Endometrial microvascular endothelial cells (primary cell): Measurements from ENCODE around the gene ZCCHC17. TPM values are rescaled to one million over a fixed set of nuclear protein-coding genes. Genes with fewer than 3 reads are reported as not detected.

Experiments used
- in situ Hi-C: cut with HindIII; loops from 2 replicates; pipeline ENCODE4 v1.10.0; 2017; ENCODE audit warnings: low sequenced_read_pairs, low pct_unique_long_range_greater_than_20kb; ENCODE audit errors: inconsistent ontology term
- total RNA-seq: library from RNA; depleted of rRNA; stranded (reverse); fragments of >200 nt; gene quantifications from one replicate; pipeline ENCODE4 v1.2.3, GENCODE V29; 2015; ENCODE audit errors: inconsistent ontology term

ZCCHC17 gene
- total RNA-seq, 1 donor from 2014 or later = 31.9 TPM

DNA sequence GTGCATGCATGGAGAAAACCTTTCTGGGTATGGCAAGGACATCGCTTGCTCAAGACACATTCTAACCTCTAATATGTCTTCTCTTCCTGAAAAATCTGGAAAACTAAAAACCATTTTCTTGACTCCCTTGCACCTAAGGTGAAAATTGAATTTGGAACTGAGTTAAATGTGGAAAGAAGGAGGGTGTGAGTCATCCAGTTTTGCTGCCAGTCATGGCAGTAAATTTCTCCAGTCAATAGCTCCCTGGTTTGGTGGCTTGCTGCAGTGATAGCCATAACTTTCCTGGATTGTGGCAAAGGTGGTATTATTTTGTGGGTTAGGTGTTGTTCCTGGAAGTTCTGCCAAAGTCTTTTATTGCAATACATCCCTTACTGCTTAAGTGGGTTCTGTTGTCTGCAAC is 2.5 kb downstream of the ZCCHC17 start:
- in situ Hi-C loops = no loop called here

DNA sequence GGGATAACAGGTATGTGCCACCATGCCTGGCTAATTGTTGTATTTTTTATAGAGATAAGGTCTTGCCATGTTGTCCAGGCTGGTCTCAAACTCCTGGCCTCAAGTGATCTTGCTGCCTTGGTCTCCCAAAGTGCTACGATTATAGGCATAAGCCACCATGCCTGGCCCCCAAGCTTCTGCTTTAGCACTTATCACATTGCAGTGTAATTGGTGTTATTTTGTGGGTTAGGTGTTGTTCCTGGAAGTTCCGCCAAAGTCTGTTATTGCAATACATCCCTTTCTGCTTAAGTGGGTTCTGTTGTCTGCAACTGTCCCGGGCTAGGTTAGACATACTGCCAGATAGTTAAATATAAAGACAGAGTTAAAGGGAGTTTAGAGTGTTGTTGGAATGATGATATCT is 3.4 kb downstream of the ZCCHC17 start:
- in situ Hi-C loops = no loop called here

DNA sequence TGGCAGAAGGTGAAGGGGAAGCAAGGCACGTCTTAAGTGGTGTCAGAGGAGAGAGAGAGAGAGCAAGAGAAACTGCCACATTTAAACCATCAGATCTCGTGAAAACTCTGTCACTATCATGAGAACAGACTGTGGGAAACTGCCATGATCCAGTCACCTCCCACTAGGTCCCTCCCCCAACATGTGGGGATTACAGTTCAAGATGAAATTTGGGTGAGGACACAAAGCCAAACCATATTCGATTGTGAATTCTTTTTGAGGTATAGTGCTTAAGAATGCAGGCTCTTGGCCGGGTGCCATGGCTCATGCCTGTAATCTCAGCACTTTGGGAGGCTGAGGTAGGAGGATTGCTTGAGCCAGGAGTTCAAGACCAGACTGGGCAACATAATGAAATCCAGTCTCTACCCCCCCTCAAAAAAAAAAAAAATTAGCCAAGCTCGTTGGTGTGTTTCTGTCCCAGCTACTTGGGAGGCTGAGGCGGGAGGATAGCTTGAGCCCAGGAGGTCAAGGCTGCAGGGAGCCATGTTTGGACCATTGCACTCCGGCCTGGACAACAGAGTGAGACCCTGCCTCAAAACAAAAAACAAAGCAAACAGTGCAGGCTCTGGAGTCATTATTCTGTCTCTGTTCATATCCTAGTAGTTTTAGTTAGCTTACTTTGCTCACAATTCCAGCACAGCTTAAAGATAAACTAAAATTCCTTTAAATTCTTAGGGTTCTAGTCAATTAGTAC is 6.0 kb downstream of the ZCCHC17 start:
- in situ Hi-C loops = no loop called here

DNA sequence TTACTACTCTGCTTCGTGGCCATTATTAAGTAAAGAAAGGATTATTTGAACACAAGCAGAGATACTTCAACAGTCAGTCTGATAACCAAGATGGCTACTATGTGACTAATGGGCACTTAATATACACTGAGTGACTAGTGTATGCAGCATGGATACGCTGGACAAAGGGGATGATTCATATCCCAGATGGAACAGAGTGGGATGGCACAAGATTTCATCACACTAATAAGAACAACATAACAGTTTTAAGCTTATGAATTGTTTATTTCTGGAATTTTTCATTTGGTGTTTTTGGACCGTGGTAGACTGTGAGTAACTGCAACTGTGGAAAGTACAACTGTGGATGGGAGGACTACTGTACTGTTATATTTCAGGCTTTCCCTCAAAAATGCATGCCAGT is 9.4 kb downstream of the ZCCHC17 start:
- in situ Hi-C loops = no loop called here

- in situ Hi-C loops = no loop called here
These were observed 11.2 kb downstream of the ZCCHC17 start for GRCh38 chr1:31308036-31308435.

GRCh38 chr1:31310198-31310597 is 13.4 kb downstream of the ZCCHC17 start:
- in situ Hi-C loops = no loop called here

GRCh38 chr1:31315902-31316301 is 19.1 kb downstream of the ZCCHC17 start:
- in situ Hi-C loops = no loop called here

GRCh38 chr1:31318146-31318545 is 21.3 kb downstream of the ZCCHC17 start:
- in situ Hi-C loops = no loop called here

GRCh38 chr1:31324093-31324492 is 27.3 kb downstream of the ZCCHC17 start:
- in situ Hi-C loops = no loop called here

DNA sequence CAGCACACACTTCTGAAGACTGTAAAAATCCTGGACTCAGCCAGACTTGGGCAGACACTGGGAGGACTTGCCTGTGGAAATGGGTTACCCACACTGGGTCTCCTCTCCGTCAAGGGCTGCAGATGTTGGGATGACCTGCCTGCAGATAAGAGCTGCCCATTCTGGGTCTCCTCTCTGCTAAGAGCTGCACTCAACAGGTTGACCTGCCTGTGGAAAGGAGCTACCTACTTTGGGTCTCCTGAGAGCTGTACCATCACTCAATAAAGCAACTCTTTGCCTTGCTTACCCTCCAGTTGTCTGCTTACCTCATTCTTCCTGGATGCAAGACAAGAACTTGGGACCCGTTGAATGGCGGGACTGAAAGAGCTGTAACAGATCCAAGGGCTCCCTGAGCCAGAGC is 28.2 kb downstream of the ZCCHC17 start:
- in situ Hi-C loops = no loop called here

DNA sequence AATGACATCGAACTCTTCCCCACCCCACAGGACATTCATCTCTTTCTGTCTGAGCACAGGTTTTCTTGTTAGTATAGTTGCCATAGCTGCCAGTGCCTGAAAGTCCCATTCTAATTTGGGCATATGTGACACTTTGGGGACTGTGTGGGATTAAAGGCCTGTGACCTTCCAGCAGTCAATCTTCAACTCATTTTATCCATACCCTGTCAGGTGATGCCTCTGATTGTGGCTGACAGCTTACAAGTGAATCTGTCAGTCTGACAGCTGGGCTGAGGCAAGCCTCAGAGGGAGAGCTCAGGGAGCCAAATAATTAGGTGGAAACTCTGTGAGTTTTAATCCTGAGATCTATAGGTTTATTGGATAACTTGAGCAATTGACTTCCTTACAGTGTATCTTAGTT is 29.6 kb downstream of the ZCCHC17 start:
- in situ Hi-C loops = no loop called here

GRCh38 chr1:31327381-31327780 is 30.5 kb downstream of the ZCCHC17 start:
- in situ Hi-C loops = no loop called here

DNA sequence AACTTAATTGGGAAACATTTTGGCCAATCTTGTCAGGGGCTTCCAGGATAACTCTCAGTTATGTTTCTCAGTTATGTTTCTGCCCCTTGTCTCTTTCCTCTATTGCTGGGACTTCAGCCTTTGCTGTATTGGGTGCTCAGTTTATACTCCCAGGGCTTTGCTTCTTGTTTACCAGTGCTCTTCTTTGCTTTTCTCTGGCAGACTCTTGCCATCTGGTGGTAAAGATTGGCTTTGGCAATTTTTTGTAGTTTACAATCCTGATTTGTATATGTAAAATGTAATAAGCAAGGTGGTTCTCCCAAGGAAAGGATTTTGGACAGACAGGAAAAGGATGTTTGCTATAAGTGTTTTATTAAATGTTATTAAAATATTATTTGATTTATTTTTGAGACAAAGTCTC is 38.2 kb downstream of the ZCCHC17 start:
- in situ Hi-C loops = no loop called here

- in situ Hi-C loops = no loop called here
These were observed 40.0 kb downstream of the ZCCHC17 start for GRCh38 chr1:31336687-31337467.

GRCh38 chr1:31344503-31344902 is 47.7 kb downstream of the ZCCHC17 start:
- in situ Hi-C loops = no loop called here

- in situ Hi-C loops = no loop called here
These were observed 48.8 kb downstream of the ZCCHC17 start for GRCh38 chr1:31345635-31346034.

DNA sequence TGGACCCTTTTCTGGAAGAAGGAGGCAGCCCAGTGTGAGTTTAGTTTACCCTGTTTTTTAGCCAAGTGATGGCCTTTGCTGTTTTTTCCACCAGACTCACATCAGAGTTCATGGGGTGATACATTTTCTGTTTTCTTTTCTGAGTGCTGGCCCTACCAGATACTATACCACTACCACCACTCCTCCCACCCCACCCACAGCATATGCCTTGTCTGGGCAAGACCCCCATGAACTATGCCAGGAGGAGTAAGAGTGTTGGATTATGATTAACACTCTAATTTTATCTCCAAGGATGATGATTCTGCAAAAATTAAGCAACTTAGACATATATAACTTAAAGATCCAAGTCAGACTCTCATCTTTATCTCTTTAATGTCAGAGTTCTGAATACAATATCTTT is 50.0 kb downstream of the ZCCHC17 start:
- in situ Hi-C loops = no loop called here

- in situ Hi-C loops = no loop called here
These were observed 51.6 kb downstream of the ZCCHC17 start for GRCh38 chr1:31348449-31348848.

DNA sequence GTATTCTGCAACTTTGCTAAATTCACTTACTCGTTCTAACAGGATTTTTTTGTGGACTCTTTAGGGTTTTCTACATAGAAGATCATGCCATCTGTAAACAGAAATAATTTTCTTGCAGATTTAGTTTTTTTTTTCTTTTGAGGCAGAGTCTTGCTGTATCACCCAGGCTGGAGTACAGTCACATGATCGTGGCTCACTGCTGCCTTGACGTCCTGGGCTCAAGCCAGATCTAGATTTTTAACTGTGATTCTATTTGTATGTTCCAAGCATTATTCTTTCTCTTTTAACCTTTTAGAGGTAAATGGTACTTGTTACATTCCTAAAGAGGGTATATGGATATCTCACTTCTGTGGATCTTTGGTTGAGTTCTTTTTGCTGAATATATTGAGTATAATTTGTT is 57.5 kb downstream of the ZCCHC17 start:
- in situ Hi-C loops = no loop called here

GRCh38 chr1:31356427-31356826 is 59.6 kb downstream of the ZCCHC17 start:
- in situ Hi-C loops = no loop called here
